Stomach (tissue), 9 donors: Measurements from ENCODE around the gene S1PR3. TPM values are rescaled to one million over a fixed set of nuclear protein-coding genes. Genes with fewer than 3 reads are reported as not detected.

Source experiments
- DNase-seq, 2 donors: peaks; one replicate each; pipeline versions ENCODE4 v3.0.0 to v3.0.0-alpha.2; 2013 to 2019
- H3K27ac ChIP-seq, 5 donors: fragments of 200-600 bp in 4 of 5; sonication (generic) in 4 of 5; one replicate each; pipeline ENCODE4 v1.5.1; 2013 to 2019; ENCODE audit warnings: mild to moderate bottlenecking in 1 of 5, moderate library complexity in 1 of 5
- H3K27me3 ChIP-seq, 3 donors: fragments of 200-600 bp; sonication (generic); one replicate each; pipeline ENCODE4 v1.5.1; 2017 to 2019; ENCODE audit warnings: mixed run types in 1 of 3
- H3K36me3 ChIP-seq, 4 donors: fragments of 200-600 bp; sonication (generic); 1 replicate in 3 of 4; 2 replicates in 1 of 4; pipeline ENCODE4 v1.5.1; 2016 to 2019
- H3K4me1 ChIP-seq, 4 donors: fragments of 200-600 bp; sonication (generic); one replicate each; pipeline ENCODE4 v1.5.1; 2016 to 2019
- H3K4me3 ChIP-seq, 4 donors: fragments of 200-600 bp; sonication (generic) in 3 of 4; one replicate each; pipeline ENCODE4 v1.5.1; 2016 to 2019; ENCODE audit warnings: mild to moderate bottlenecking in 1 of 4
- H3K9me3 ChIP-seq, 4 donors: fragments of 200-600 bp; sonication (generic); one replicate each; pipeline ENCODE4 v1.5.1; 2016 to 2019
- CTCF ChIP-seq, 7 experiments: fragments of 450-650 bp in 4 of 7; fragments of 200-600 bp in 3 of 7; sonication (generic) in 3 of 7; IDR thresholded peaks; one replicate each; pipeline ENCODE4 v1.5.1; 2016 to 2019; ENCODE audit warnings: antibody characterized with exemption in 7 of 7, control low read depth in 2 of 7, mild to moderate bottlenecking in 1 of 7
- EP300 ChIP-seq: sonication (generic); formaldehyde crosslinking; IDR thresholded peaks from one replicate; pipeline ENCODE4 v1.6.1; 2017; ENCODE audit warnings: antibody characterized with exemption
- POLR2A ChIP-seq, 4 donors: fragments of 450-650 bp; IDR thresholded peaks; one replicate each; pipeline ENCODE4 v1.6.1; 2016; ENCODE audit warnings: antibody characterized with exemption in 4 of 4, control low read depth in 2 of 4, mild to moderate bottlenecking in 1 of 4, moderate library complexity in 1 of 4
- POLR2AphosphoS5 ChIP-seq, 3 donors: sonication (generic); formaldehyde crosslinking; IDR thresholded peaks; one replicate each; pipeline ENCODE4 v1.6.1; 2016; ENCODE audit warnings: antibody characterized with exemption in 3 of 3
- WGBS, 5 donors: extraction: QIAGEN DNeasy Blood & Tissue Kit in 3 of 5; methylation state at CpG; one replicate each; pipeline versions ENCODE4 v1.1.5 to v1.1.7; 2013 to 2018; 5-methylcytosine and 5-hydroxymethylcytosine counted together
- intact Hi-C: fragments of 100-400 bp; cut with DNase I; formaldehyde crosslinking; loops from one replicate; pipeline ENCODE4 v1.15.1; 2023; ENCODE audit warnings: low total_unique reads
- polyA plus RNA-seq, 3 donors: library from polyadenylated mRNA; stranded (reverse); fragments of 200-250 nt; gene quantifications; one replicate each; pipeline ENCODE4 v1.2.3, GENCODE V29; 2013
- total RNA-seq, 5 donors: library from RNA; depleted of rRNA; stranded (reverse); fragments of >200 nt; gene quantifications; one replicate each; pipeline versions ENCODE4 v1.1.0 to v1.2.3, GENCODE V29; 2014 to 2016
- donor health status: healthy with polysubstance abuse.
- donor health status: Bipolar disorder and iron deficiency.
- donor health status: healthy.

The S1PR3 gene
- total and polyA plus RNA-seq, 8 donors, result 1.2 to 12.5 (median 8.7) TPM

GRCh38 chr9:89022902-89023301, 31.6 kb downstream of the S1PR3 start:
- Histone ChIP-seq H3K27ac (peak overlapping the region; percentile 72 to 84 (median 79)), H3K4me1 (peaks cover 18 to 30% (median 24%) of the 10 kb centered on the region in 4 donors), H3K27me3 (no peaks in the 10 kb centered on the region), H3K36me3 (no peaks in the 10 kb centered on the region), H3K9me3 (no peaks in the 10 kb centered on the region), H3K4me3 (no peak overlapping the region)
- intact Hi-C loops, result no loop called here
- 12 to 48% (median 22%) methylated on average over 2 of the region's 2 CpGs for WGBS, 5 donors
- DNase-seq, result peak; percentile 40 to 53
- TF ChIP-seq POLR2A (IDR thresholded peaks at IDR 0.05) (no peak), POLR2AphosphoS5 (IDR thresholded peaks at IDR 0.05) (peak in 1 of 3 donors; percentile 44)

GRCh38 chr9:89023740-89024139, 32.5 kb downstream of the S1PR3 start:
- DNase-seq, result no peak
- peak overlapping the region in 4 of 5 donors; percentile 79 to 84 (median 79) for H3K27ac ChIP-seq
- intact Hi-C loops, result no loop called here
- H3K27me3 ChIP-seq, result no peaks in the 10 kb centered on the region
- no peak for TF ChIP-seq CTCF (IDR thresholded peaks at IDR 0.05)
- no peak for TF ChIP-seq EP300
- no peak for TF ChIP-seq POLR2AphosphoS5 (IDR thresholded peaks at IDR 0.05)
- TF ChIP-seq POLR2A (IDR thresholded peaks at IDR 0.05), result no peak
- no peaks in the 10 kb centered on the region for H3K36me3 ChIP-seq
- no peaks in the 10 kb centered on the region for H3K9me3 ChIP-seq
- H3K4me1 ChIP-seq, result peaks cover 18 to 30% (median 24%) of the 10 kb centered on the region in 4 donors
- H3K4me3 ChIP-seq, result no peak overlapping the region
- WGBS, 5 donors, result 64 to 70% (median 68%) methylated on average over 3 of the region's 3 CpGs

GRCh38 chr9:89024727-89025126, 33.5 kb downstream of the S1PR3 start:
- Histone ChIP-seq H3K4me3 (no peak overlapping the region), H3K4me1 (peaks cover 18 to 30% (median 24%) of the 10 kb centered on the region in 4 donors), H3K36me3 (no peaks in the 10 kb centered on the region), H3K27me3 (no peaks in the 10 kb centered on the region), H3K9me3 (peaks cover 0 to 8% (median 3%) of the 10 kb centered on the region in 4 donors), H3K27ac (peak overlapping the region in 1 of 5 donors; percentile 38)
- no peak for DNase-seq
- intact Hi-C loops, result no loop called here
- 89 to 95% (median 95%) methylated on average over 4 of the region's 4 CpGs for WGBS, 5 donors
- TF ChIP-seq EP300 (no peak), CTCF (IDR thresholded peaks at IDR 0.05) (no peak), POLR2A (IDR thresholded peaks at IDR 0.05) (no peak), POLR2AphosphoS5 (IDR thresholded peaks at IDR 0.05) (no peak)

GRCh38 chr9:89025553-89025952, 34.3 kb downstream of the S1PR3 start:
- no peak for DNase-seq
- peaks cover 18 to 30% (median 24%) of the 10 kb centered on the region in 4 donors for H3K4me1 ChIP-seq
- TF ChIP-seq POLR2AphosphoS5 (IDR thresholded peaks at IDR 0.05) (no peak), POLR2A (IDR thresholded peaks at IDR 0.05) (no peak), CTCF (IDR thresholded peaks at IDR 0.05) (no peak), EP300 (no peak)
- H3K4me3 ChIP-seq, result no peak overlapping the region
- H3K9me3 ChIP-seq, result peaks cover 0 to 16% (median 6%) of the 10 kb centered on the region in 4 donors
- peak overlapping the region in 1 of 5 donors; percentile 38 for H3K27ac ChIP-seq
- intact Hi-C loops, result no loop called here
- no peaks in the 10 kb centered on the region for H3K36me3 ChIP-seq
- H3K27me3 ChIP-seq, result no peaks in the 10 kb centered on the region

- intact Hi-C loops, result no loop called here
- peaks cover 0 to 21% (median 11%) of the 10 kb centered on the region in 4 donors for H3K9me3 ChIP-seq
- WGBS, 5 donors, result 49 to 67% (median 56%) methylated on average over 3 of the region's 3 CpGs
- DNase-seq, result no peak
- no peak for TF ChIP-seq POLR2AphosphoS5 (IDR thresholded peaks at IDR 0.05)
- TF ChIP-seq EP300, result no peak
- no peak for TF ChIP-seq CTCF (IDR thresholded peaks at IDR 0.05)
- no peak for TF ChIP-seq POLR2A (IDR thresholded peaks at IDR 0.05)
- no peaks in the 10 kb centered on the region for H3K36me3 ChIP-seq
- H3K4me1 ChIP-seq, result peaks cover 11 to 17% (median 13%) of the 10 kb centered on the region in 4 donors
- no peak overlapping the region for H3K4me3 ChIP-seq
- no peak overlapping the region for H3K27ac ChIP-seq
- H3K27me3 ChIP-seq, result no peaks in the 10 kb centered on the region
These were observed 35.6 kb downstream of the S1PR3 start for GRCh38 chr9:89026876-89027275.
